HepG2 (cell line): Measurements from ENCODE around the gene COX6B1. TPM values are rescaled to one million over a fixed set of nuclear protein-coding genes. Genes with fewer than 3 reads are reported as not detected.
A peak's percentile ranks its signal among the peaks of the same experiment; 100 is the strongest.

Source experiments
- BRF2 ChIP-seq: sonication (generic); formaldehyde crosslinking; IDR thresholded peaks from 2 replicates; pipeline ENCODE4 v1.8.1; 2022; ENCODE audit warnings: mild to moderate bottlenecking, missing genetic modification reagents
- CEBPZ ChIP-seq: IDR thresholded peaks from 2 replicates; pipeline ENCODE4 v1.6.1; 2012; ENCODE audit warnings: low read length, improper control_type of control experiment
- EED ChIP-seq: sonication (generic); formaldehyde crosslinking; IDR thresholded peaks from 2 replicates; pipeline ENCODE4 v1.5.0; 2020; ENCODE audit warnings: mild to moderate bottlenecking, missing genetic modification reagents
- FLYWCH1 ChIP-seq: sonication (generic); formaldehyde crosslinking; IDR thresholded peaks from 2 replicates; pipeline ENCODE4 v1.8.1; 2023; ENCODE audit warnings: mild to moderate bottlenecking, missing genetic modification reagents
- GATAD1 ChIP-seq: IDR thresholded peaks from 2 replicates; pipeline ENCODE4 v1.6.1; 2016; ENCODE audit warnings: missing genetic modification reagents, missing compliant biosample characterization
- GRHL1 ChIP-seq: sonication (generic); formaldehyde crosslinking; conservative IDR thresholded peaks from 2 replicates; pipeline ENCODE4 v1.8.0; 2022; ENCODE audit warnings: missing genetic modification reagents
- JUNB ChIP-seq: sonication (generic); formaldehyde crosslinking; IDR thresholded peaks from 2 replicates; pipeline ENCODE4 v1.8.0; 2022; ENCODE audit warnings: missing genetic modification reagents, mild to moderate bottlenecking, borderline replicate concordance
- KLF16 ChIP-seq, 2 experiments: sonication (generic) in 1 of 2; formaldehyde crosslinking in 1 of 2; IDR thresholded peaks; 2 replicates each; pipeline versions ENCODE4 v1.6.1 to v1.8.0; 2016 to 2023; ENCODE audit warnings: missing genetic modification reagents in 2 of 2, missing compliant biosample characterization in 1 of 2
- MAFK ChIP-seq, 2 experiments: IDR thresholded peaks in 1 of 2; conservative IDR thresholded peaks in 1 of 2; 2 replicates each; pipeline ENCODE4 v1.6.1; 2011; ENCODE audit warnings: improper control_type of control experiment in 2 of 2, low read length in 2 of 2
- MEIS1 ChIP-seq: sonication (generic); formaldehyde crosslinking; IDR thresholded peaks from 2 replicates; pipeline ENCODE4 v1.9.0; 2021; ENCODE audit warnings: mild to moderate bottlenecking, missing genetic modification reagents, moderate library complexity, borderline replicate concordance
- NCOA2 ChIP-seq: sonication (generic); formaldehyde crosslinking; IDR thresholded peaks from 2 replicates; pipeline ENCODE4 v1.8.0; 2022; ENCODE audit warnings: inconsistent platforms
- PAF1 ChIP-seq: IDR thresholded peaks from 2 replicates; pipeline ENCODE4 v1.6.1; 2016; ENCODE audit warnings: missing genetic modification reagents, missing compliant biosample characterization
- THYN1 ChIP-seq: sonication (generic); formaldehyde crosslinking; IDR thresholded peaks from 2 replicates; pipeline ENCODE4 v1.8.1; 2023; ENCODE audit warnings: low read depth, mild to moderate bottlenecking, moderate library complexity, missing genetic modification reagents, borderline replicate concordance
- ZFY ChIP-seq: sonication (generic); formaldehyde crosslinking; IDR thresholded peaks from 2 replicates; pipeline ENCODE4 v1.4.0; 2020; ENCODE audit warnings: missing genetic modification reagents
- ZNF441 ChIP-seq: sonication (generic); formaldehyde crosslinking; IDR thresholded peaks from 2 replicates; pipeline ENCODE4 v1.7.0; 2021; ENCODE audit warnings: missing genetic modification reagents, borderline replicate concordance
- ZNF546 ChIP-seq: sonication (generic); formaldehyde crosslinking; conservative IDR thresholded peaks from 2 replicates; pipeline ENCODE4 v1.8.1; 2023; ENCODE audit warnings: mild to moderate bottlenecking, missing genetic modification reagents
- ZNF780A ChIP-seq: sonication (generic); formaldehyde crosslinking; IDR thresholded peaks from 2 replicates; pipeline ENCODE4 v1.8.0; 2022; ENCODE audit warnings: mild to moderate bottlenecking, missing genetic modification reagents, moderate library complexity
- ZSCAN20 ChIP-seq: sonication (generic); formaldehyde crosslinking; IDR thresholded peaks from 2 replicates; pipeline ENCODE4 v1.4.0; 2020; ENCODE audit warnings: missing genetic modification reagents, mild to moderate bottlenecking, borderline replicate concordance
- polyA plus RNA-seq, 8 experiments: library from polyadenylated mRNA; depleted of rRNA in 3 of 8; stranded (reverse) in 7 of 8; unstranded in 1 of 8; fragments of >200 nt; fragmentation: Illumina TruSeq in 4 of 8; extraction: Trizol in 4 of 8; gene quantifications; 2 replicates each; pipeline versions ENCODE4 v1.2.1 to v1.2.3, GENCODE V29; 2011 to 2016; ENCODE audit warnings: low read depth in 4 of 8, missing spikeins in 1 of 8, mixed read lengths in 1 of 8; ENCODE audit not compliant: insufficient read depth in 1 of 8
- total RNA-seq, 5 experiments: library from RNA; depleted of rRNA; stranded (reverse); fragments of >200 nt; fragmentation: Illumina TruSeq; extraction: Trizol; gene quantifications; 2 replicates each; pipeline ENCODE4 v1.2.3, GENCODE V29; 2016; ENCODE audit warnings: low read depth in 1 of 5

COX6B1 gene
- total and polyA plus RNA-seq, 2 of the 13 experiments (the other 11 are each of a cell fraction or from before 2014, with no cell fraction given) = 481 to 487 TPM

- TF ChIP-seq ZFY (CRISPR knock-in tag) = peak; percentile 79
- TF ChIP-seq CEBPZ = peak; percentile 40; the same call in 1 of the 2 replicates
- no peak for TF ChIP-seq ZSCAN20 (CRISPR knock-in tag)
- no peak for TF ChIP-seq FLYWCH1 (CRISPR knock-in tag)
- peak; percentile 79; the same call in 1 of the 2 replicates for TF ChIP-seq MEIS1
- TF ChIP-seq KLF16 (CRISPR knock-in tag; IDR thresholded peaks at IDR 0.05) = peak in 1 of 2 experiments; percentile 84; a peak in 2 of 4 replicates
- no peak for TF ChIP-seq GRHL1 (CRISPR knock-in tag)
- no peak for TF ChIP-seq BRF2 (CRISPR knock-in tag)
- TF ChIP-seq THYN1 (CRISPR knock-in tag) = no peak
- TF ChIP-seq ZNF546 = no peak
- peak; percentile 70; the same call in 1 of the 2 replicates for TF ChIP-seq EED
- peak in 1 of 2 experiments; percentile 56; a peak in 1 of 4 replicates for TF ChIP-seq MAFK (conservative IDR thresholded peaks at IDR 0.05 in 1 of 2, IDR thresholded peaks at IDR 0.05 in 1 of 2; ENCODE audit: low read length in 2 of 2)
- no peak for TF ChIP-seq PAF1 (CRISPR knock-in tag)
- no peak for TF ChIP-seq ZNF780A (CRISPR knock-in tag)
- peak; percentile 30; the same call in 1 of the 2 replicates for TF ChIP-seq NCOA2 (CRISPR knock-in tag)
- no peak for TF ChIP-seq JUNB (CRISPR knock-in tag)
- no peak; the same call in 1 of the 2 replicates for TF ChIP-seq ZNF441 (CRISPR knock-in tag)
- peak; percentile 100 for TF ChIP-seq GATAD1 (CRISPR knock-in tag)
Observed at GRCh38 chr19:35628565-35629331, 19.4 kb upstream of the COX6B1 start, which contains the start of gene RBM42 (continued).
